H9 (cell line): Measurements from ENCODE around the gene AKAP7. TPM values are rescaled to one million over a fixed set of nuclear protein-coding genes. Genes with fewer than 3 reads are reported as not detected.

Experiments used
- DNase-seq: peaks from one replicate; pipeline ENCODE4 v3.0.0-alpha.2; 2017
- H2AFZ ChIP-seq: one replicate; pipeline ENCODE4 v1.6.1; 2013; ENCODE audit warnings: mild to moderate bottlenecking, low read length, control low read depth, moderate library complexity
- H2AK5ac ChIP-seq: 2 replicates; pipeline ENCODE4 v1.6.1; 2013; ENCODE audit warnings: low read length, control low read depth, mixed read lengths; ENCODE audit not compliant: insufficient read length
- H2BK120ac ChIP-seq: one replicate; pipeline ENCODE4 v1.6.1; 2013; ENCODE audit warnings: low read depth, mild to moderate bottlenecking, low read length, control low read depth, inconsistent platforms; ENCODE audit not compliant: poor library complexity, severe bottlenecking
- H2BK12ac ChIP-seq: 2 replicates; pipeline ENCODE4 v1.6.1; 2013; ENCODE audit warnings: low read length, control low read depth, mixed read lengths, low read depth; ENCODE audit not compliant: insufficient read length
- H2BK15ac ChIP-seq: 2 replicates; pipeline ENCODE4 v1.6.1; 2013; ENCODE audit warnings: low read depth, low read length, control low read depth
- H2BK20ac ChIP-seq: one replicate; pipeline ENCODE4 v1.6.1; 2013; ENCODE audit warnings: low read depth, mild to moderate bottlenecking, low read length, control low read depth, inconsistent platforms; ENCODE audit not compliant: poor library complexity, severe bottlenecking
- H2BK5ac ChIP-seq: 2 replicates; pipeline ENCODE4 v1.6.1; 2013; ENCODE audit warnings: low read length, control low read depth, mixed read lengths; ENCODE audit not compliant: insufficient read length
- H3K14ac ChIP-seq: 2 replicates; pipeline ENCODE4 v1.6.1; 2013; ENCODE audit warnings: low read length, control low read depth; ENCODE audit not compliant: insufficient read depth
- H3K18ac ChIP-seq: 2 replicates; pipeline ENCODE4 v1.6.1; 2013; ENCODE audit warnings: low read depth, mild to moderate bottlenecking, mixed read lengths, low read length, control low read depth; ENCODE audit not compliant: insufficient read length
- H3K23ac ChIP-seq: 2 replicates; pipeline ENCODE4 v1.6.1; 2013; ENCODE audit warnings: low read length, control low read depth, mixed read lengths, low read depth; ENCODE audit not compliant: insufficient read length
- H3K23me2 ChIP-seq: 2 replicates; pipeline ENCODE4 v1.6.1; 2013; ENCODE audit warnings: low read depth, mild to moderate bottlenecking, mixed read lengths, low read length, control low read depth; ENCODE audit not compliant: insufficient read length, poor library complexity, severe bottlenecking
- H3K27ac ChIP-seq: 2 replicates; pipeline ENCODE4 v1.5.1; 2013; ENCODE audit warnings: low read length, control low read depth, mixed read lengths, low read depth; ENCODE audit not compliant: insufficient read length
- H3K27me3 ChIP-seq: 2 replicates; pipeline ENCODE4 v1.6.1; 2013; ENCODE audit warnings: low read length, control low read depth, inconsistent platforms; ENCODE audit not compliant: insufficient read depth
- H3K4ac ChIP-seq: 2 replicates; pipeline ENCODE4 v1.6.1; 2013; ENCODE audit warnings: low read depth, mild to moderate bottlenecking, control low read depth, inconsistent platforms, low read length, moderate library complexity
- H3K4me1 ChIP-seq: 2 replicates; pipeline ENCODE4 v1.6.1; 2013; ENCODE audit warnings: low read length, control low read depth, inconsistent platforms; ENCODE audit not compliant: insufficient read depth
- H3K4me2 ChIP-seq: 2 replicates; pipeline ENCODE4 v1.6.1; 2013; ENCODE audit warnings: low read length, control low read depth, mixed read lengths; ENCODE audit not compliant: insufficient read length, insufficient read depth
- H3K56ac ChIP-seq: 2 replicates; pipeline ENCODE4 v1.6.1; 2013; ENCODE audit warnings: low read depth, mild to moderate bottlenecking, mixed read lengths, low read length, control low read depth; ENCODE audit not compliant: insufficient read length
- H3K79me1 ChIP-seq: 2 replicates; pipeline ENCODE4 v1.6.1; 2013; ENCODE audit warnings: low read depth, mild to moderate bottlenecking, moderate library complexity, low read length, control low read depth, inconsistent platforms; ENCODE audit not compliant: insufficient read depth, poor library complexity, severe bottlenecking
- H3K79me2 ChIP-seq: 2 replicates; pipeline ENCODE4 v1.6.1; 2013; ENCODE audit warnings: low read length, control low read depth, inconsistent platforms; ENCODE audit not compliant: insufficient read depth
- H3K9ac ChIP-seq: 2 replicates; pipeline ENCODE4 v1.6.1; 2013; ENCODE audit warnings: low read length, control low read depth, mixed read lengths; ENCODE audit not compliant: insufficient read length; ENCODE audit errors: extremely low read depth
- H3K9me3 ChIP-seq: one replicate; pipeline ENCODE4 v1.6.1; 2013; ENCODE audit warnings: low read depth, low read length, inconsistent platforms; ENCODE audit not compliant: control insufficient read depth
- H3T11ph ChIP-seq: one replicate; pipeline ENCODE4 v1.6.1; 2013; ENCODE audit warnings: mild to moderate bottlenecking, low read length, control low read depth, inconsistent platforms
- H4K20me1 ChIP-seq: one replicate; pipeline ENCODE4 v1.6.1; 2013; ENCODE audit not compliant: control insufficient read depth, insufficient read length, insufficient read depth
- H4K5ac ChIP-seq: 2 replicates; pipeline ENCODE4 v1.6.1; 2013; ENCODE audit warnings: low read depth, mild to moderate bottlenecking, mixed read lengths, low read length, control low read depth; ENCODE audit not compliant: insufficient read length
- H4K8ac ChIP-seq: replicated peaks from 2 replicates; pipeline ENCODE4 v1.6.1; 2013; ENCODE audit warnings: low read length, control low read depth, mixed read lengths, low read depth; ENCODE audit not compliant: insufficient read length
- H4K91ac ChIP-seq: 2 replicates; pipeline ENCODE4 v1.6.1; 2013; ENCODE audit warnings: low read depth, mild to moderate bottlenecking, moderate library complexity, mixed read lengths, low read length, control low read depth; ENCODE audit not compliant: insufficient read length
- H3K27ac Mint-ChIP-seq, 3 experiments: 2 replicates in 2 of 3; 3 replicates in 1 of 3; pipeline ENCODE4 v1.8.0; 2020 to 2021; ENCODE audit warnings: mixed read lengths in 3 of 3, mild to moderate bottlenecking in 1 of 3, moderate library complexity in 1 of 3
- H3K27me3 Mint-ChIP-seq: 2 replicates; pipeline ENCODE4 v1.8.0; 2021; ENCODE audit warnings: low read depth, mild to moderate bottlenecking, moderate library complexity, mixed read lengths
- H3K36me3 Mint-ChIP-seq, 3 experiments: 2 replicates in 2 of 3; 3 replicates in 1 of 3; pipeline ENCODE4 v1.8.0; 2020 to 2021; ENCODE audit warnings: low read depth in 3 of 3, mixed read lengths in 3 of 3; ENCODE audit not compliant: insufficient read depth in 1 of 3
- H3K4me1 Mint-ChIP-seq, 2 experiments: 2 replicates each; pipeline ENCODE4 v1.8.0; 2020; ENCODE audit warnings: mixed read lengths in 2 of 2
- H3K4me3 Mint-ChIP-seq, 2 experiments: 2 replicates in 1 of 2; 3 replicates in 1 of 2; pipeline ENCODE4 v1.8.0; 2020 to 2021; ENCODE audit warnings: mild to moderate bottlenecking in 2 of 2, mixed read lengths in 2 of 2, moderate library complexity in 1 of 2
- H3K9me3 Mint-ChIP-seq, 2 experiments: 2 replicates in 1 of 2; 3 replicates in 1 of 2; pipeline ENCODE4 v1.8.0; 2020; ENCODE audit warnings: mild to moderate bottlenecking in 2 of 2, mixed read lengths in 2 of 2, moderate library complexity in 1 of 2
- WGBS: extraction: QIAGEN DNeasy Blood & Tissue Kit; methylation state at CpG from one replicate; pipeline ENCODE4 v1.1.7; 2013; ENCODE audit warnings: missing lambda C conversion rate, low lambda C conversion rate, mixed read lengths; ENCODE audit not compliant: insufficient read length; ENCODE audit errors: extremely low coverage; 5-methylcytosine and 5-hydroxymethylcytosine counted together
- total RNA-seq: library from RNA; stranded (reverse); gene quantifications from 2 replicates; pipeline ENCODE4 v1.2.1, GENCODE V29; 2021
- TF ChIP-seq, protein P1 (sequence below): fragments of 200-600 bp; sonication (generic); conservative IDR thresholded peaks from 3 replicates; pipeline ENCODE4 v1.8.0; 2021; ENCODE audit warnings: antibody characterized with exemption, mild to moderate bottlenecking

Gene AKAP7
- total RNA-seq, 1 experiment from 2014 or later, result 9.8 TPM

GRCh38 chr6:131244942-131245341 is 109.7 kb downstream of the AKAP7 start:
- no peaks in the 10 kb centered on the region for H3K27me3 Mint-ChIP-seq
- no peak overlapping the region for H3K18ac ChIP-seq
- DNase-seq, result no peak
- no peaks in the 10 kb centered on the region for H4K20me1 ChIP-seq
- no peak overlapping the region for H2BK15ac ChIP-seq
- no peak overlapping the region for H3K27ac Mint-ChIP-seq
- TF ChIP-seq, protein P1, sequence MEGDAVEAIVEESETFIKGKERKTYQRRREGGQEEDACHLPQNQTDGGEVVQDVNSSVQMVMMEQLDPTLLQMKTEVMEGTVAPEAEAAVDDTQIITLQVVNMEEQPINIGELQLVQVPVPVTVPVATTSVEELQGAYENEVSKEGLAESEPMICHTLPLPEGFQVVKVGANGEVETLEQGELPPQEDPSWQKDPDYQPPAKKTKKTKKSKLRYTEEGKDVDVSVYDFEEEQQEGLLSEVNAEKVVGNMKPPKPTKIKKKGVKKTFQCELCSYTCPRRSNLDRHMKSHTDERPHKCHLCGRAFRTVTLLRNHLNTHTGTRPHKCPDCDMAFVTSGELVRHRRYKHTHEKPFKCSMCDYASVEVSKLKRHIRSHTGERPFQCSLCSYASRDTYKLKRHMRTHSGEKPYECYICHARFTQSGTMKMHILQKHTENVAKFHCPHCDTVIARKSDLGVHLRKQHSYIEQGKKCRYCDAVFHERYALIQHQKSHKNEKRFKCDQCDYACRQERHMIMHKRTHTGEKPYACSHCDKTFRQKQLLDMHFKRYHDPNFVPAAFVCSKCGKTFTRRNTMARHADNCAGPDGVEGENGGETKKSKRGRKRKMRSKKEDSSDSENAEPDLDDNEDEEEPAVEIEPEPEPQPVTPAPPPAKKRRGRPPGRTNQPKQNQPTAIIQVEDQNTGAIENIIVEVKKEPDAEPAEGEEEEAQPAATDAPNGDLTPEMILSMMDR, result no peak
- no peak overlapping the region for H3K4me3 Mint-ChIP-seq
- no peak overlapping the region for H3K9ac ChIP-seq
- H2BK20ac ChIP-seq, result no peak overlapping the region
- H2BK120ac ChIP-seq, result no peak overlapping the region
- H3K4me1 ChIP-seq, result no peaks in the 10 kb centered on the region; the same call in 1 of the 2 replicates
- H3K27ac ChIP-seq, result no peak overlapping the region
- peaks cover 14 to 15% of the 10 kb centered on the region in 2 experiments for H3K9me3 Mint-ChIP-seq
- H3K56ac ChIP-seq, result no peak overlapping the region
- H3K14ac ChIP-seq, result no peak overlapping the region
- H3K4ac ChIP-seq, result no peak overlapping the region
- no peak overlapping the region for H2BK12ac ChIP-seq
- no peak overlapping the region for H4K5ac ChIP-seq
- H4K8ac ChIP-seq, result no peak overlapping the region
- no peak overlapping the region for H2AFZ ChIP-seq
- H3K23ac ChIP-seq, result no peak overlapping the region
- H3K79me1 ChIP-seq, result no peaks in the 10 kb centered on the region
- no peak overlapping the region for H3K4me2 ChIP-seq
- peaks cover 6% of the 10 kb centered on the region in 2 experiments for H3K4me1 Mint-ChIP-seq
- no peak overlapping the region for H4K91ac ChIP-seq
- H3K36me3 Mint-ChIP-seq, result peaks cover 13 to 21% (median 13%) of the 10 kb centered on the region in 3 experiments; a peak in 6 of 7 replicates
- H3K23me2 ChIP-seq, result no peaks in the 10 kb centered on the region
- H3K79me2 ChIP-seq, result no peaks in the 10 kb centered on the region
- no peak overlapping the region for H2BK5ac ChIP-seq
- H3K9me3 ChIP-seq, result peaks cover 11% of the 10 kb centered on the region
- no peak overlapping the region for H3T11ph ChIP-seq
- H2AK5ac ChIP-seq, result no peak overlapping the region
- no CpG with 5 or more reads among the region's 4 CpGs for WGBS
- H3K27me3 ChIP-seq, result no peaks in the 10 kb centered on the region
